ENCODE results near the gene THAP7. TPM values are rescaled to one million over a fixed set of nuclear protein-coding genes. Genes with fewer than 3 reads are reported as not detected.

The THAP7 gene
- total and polyA plus RNA-seq, 9 of the 15 experiments (the other 6 are each of a cell fraction or from before 2014, with no cell fraction given): 7.9 to 263 (median 84.1) TPM

DNA sequence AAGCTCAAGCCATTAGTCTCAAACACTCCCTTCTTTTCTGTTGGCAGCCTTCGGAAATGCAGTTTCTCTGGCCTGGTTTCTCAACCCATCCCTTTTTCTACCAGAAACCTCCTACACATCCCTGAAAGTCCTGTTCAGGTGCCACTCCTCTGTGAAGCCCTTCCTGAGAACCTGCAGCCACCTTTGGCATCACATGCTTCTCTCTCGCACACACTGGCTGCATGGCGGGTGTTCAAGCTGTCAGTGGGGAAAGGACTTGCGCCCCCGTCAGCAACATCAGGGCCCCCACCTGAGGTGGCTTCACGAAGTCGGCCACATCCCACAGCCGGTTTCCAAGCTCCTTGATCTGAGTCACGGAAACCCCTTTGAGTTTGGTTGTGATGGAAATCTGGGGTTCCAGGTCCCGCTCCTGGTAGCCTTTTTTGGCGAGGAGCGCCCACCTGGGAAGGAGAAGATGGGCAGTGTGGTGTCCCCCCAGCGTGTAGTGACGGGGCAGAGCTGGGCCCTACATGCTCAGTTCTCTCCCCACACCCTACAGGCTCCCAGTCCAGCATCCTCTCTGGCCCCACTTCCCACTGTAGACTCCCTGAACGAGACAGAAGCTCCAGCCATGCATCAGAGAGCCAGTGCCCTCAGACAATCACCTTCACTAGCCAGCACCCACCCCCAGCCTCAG is 42.1 kb upstream of the THAP7 start (continued):
- TF ChIP-seq MED1 (CRISPR knock-in tag; IDR thresholded peaks at IDR 0.05; ENCODE audit: borderline replicate concordance) (no peak), MTF1 (CRISPR knock-in tag; IDR thresholded peaks at IDR 0.05; ENCODE audit: borderline replicate concordance) (no peak), MECOM (CRISPR knock-in tag; IDR thresholded peaks at IDR 0.05) (no peak), ZNF311 (CRISPR knock-in tag; IDR thresholded peaks at IDR 0.05) (no peak), CREB1 (IDR thresholded peaks at IDR 0.05) (no peak), CREB1 (CRISPR knock-in tag; IDR thresholded peaks at IDR 0.05) (no peak), MBD2 (IDR thresholded peaks at IDR 0.05; ENCODE audit: borderline replicate concordance, low read depth) (no peak), ZNF668 (CRISPR knock-in tag; IDR thresholded peaks at IDR 0.05) (no peak), CAMTA2 (CRISPR knock-in tag; conservative IDR thresholded peaks at IDR 0.05) (0 out of 2 replicates have a peak, but pooled peaks have one; percentile 28), RBM25 (IDR thresholded peaks at IDR 0.05; ENCODE audit: low read depth, low read length, severe bottlenecking) (no peak), SRSF9 (IDR thresholded peaks at IDR 0.05; ENCODE audit: borderline replicate concordance, low read depth, low read length) (no peak), RBM39 (optimal IDR thresholded peaks at IDR 0.05; ENCODE audit: low read depth, low read length) (no peak), OTX1 (CRISPR knock-in tag; IDR thresholded peaks at IDR 0.05) (no peak), TAF15 (IDR thresholded peaks at IDR 0.05; ENCODE audit: low read depth, low read length) (peak; percentile 54; the same call in 1 of the 2 replicates), POLR2AphosphoS5 (IDR thresholded peaks at IDR 0.05; ENCODE audit: control insufficient read depth, insufficient read depth, low read depth, low read length) (no peak), TBL1XR1 (IDR thresholded peaks at IDR 0.05; ENCODE audit: low read length in 2 of 2) (no peak)
- TF ChIP-seq, protein P1, sequence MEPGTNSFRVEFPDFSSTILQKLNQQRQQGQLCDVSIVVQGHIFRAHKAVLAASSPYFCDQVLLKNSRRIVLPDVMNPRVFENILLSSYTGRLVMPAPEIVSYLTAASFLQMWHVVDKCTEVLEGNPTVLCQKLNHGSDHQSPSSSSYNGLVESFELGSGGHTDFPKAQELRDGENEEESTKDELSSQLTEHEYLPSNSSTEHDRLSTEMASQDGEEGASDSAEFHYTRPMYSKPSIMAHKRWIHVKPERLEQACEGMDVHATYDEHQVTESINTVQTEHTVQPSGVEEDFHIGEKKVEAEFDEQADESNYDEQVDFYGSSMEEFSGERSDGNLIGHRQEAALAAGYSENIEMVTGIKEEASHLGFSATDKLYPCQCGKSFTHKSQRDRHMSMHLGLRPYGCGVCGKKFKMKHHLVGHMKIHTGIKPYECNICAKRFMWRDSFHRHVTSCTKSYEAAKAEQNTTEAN (CRISPR knock-in tag; IDR thresholded peaks at IDR 0.05): no peak
- TF ChIP-seq, protein P2, sequence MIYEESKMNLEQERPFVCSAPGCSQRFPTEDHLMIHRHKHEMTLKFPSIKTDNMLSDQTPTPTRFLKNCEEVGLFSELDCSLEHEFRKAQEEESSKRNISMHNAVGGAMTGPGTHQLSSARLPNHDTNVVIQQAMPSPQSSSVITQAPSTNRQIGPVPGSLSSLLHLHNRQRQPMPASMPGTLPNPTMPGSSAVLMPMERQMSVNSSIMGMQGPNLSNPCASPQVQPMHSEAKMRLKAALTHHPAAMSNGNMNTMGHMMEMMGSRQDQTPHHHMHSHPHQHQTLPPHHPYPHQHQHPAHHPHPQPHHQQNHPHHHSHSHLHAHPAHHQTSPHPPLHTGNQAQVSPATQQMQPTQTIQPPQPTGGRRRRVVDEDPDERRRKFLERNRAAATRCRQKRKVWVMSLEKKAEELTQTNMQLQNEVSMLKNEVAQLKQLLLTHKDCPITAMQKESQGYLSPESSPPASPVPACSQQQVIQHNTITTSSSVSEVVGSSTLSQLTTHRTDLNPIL (CRISPR knock-in tag; IDR thresholded peaks at IDR 0.05): no peak
- TF ChIP-seq, protein P3, sequence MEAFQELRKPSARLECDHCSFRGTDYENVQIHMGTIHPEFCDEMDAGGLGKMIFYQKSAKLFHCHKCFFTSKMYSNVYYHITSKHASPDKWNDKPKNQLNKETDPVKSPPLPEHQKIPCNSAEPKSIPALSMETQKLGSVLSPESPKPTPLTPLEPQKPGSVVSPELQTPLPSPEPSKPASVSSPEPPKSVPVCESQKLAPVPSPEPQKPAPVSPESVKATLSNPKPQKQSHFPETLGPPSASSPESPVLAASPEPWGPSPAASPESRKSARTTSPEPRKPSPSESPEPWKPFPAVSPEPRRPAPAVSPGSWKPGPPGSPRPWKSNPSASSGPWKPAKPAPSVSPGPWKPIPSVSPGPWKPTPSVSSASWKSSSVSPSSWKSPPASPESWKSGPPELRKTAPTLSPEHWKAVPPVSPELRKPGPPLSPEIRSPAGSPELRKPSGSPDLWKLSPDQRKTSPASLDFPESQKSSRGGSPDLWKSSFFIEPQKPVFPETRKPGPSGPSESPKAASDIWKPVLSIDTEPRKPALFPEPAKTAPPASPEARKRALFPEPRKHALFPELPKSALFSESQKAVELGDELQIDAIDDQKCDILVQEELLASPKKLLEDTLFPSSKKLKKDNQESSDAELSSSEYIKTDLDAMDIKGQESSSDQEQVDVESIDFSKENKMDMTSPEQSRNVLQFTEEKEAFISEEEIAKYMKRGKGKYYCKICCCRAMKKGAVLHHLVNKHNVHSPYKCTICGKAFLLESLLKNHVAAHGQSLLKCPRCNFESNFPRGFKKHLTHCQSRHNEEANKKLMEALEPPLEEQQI (IDR thresholded peaks at IDR 0.05): no peak
- TF ChIP-seq, protein P4, sequence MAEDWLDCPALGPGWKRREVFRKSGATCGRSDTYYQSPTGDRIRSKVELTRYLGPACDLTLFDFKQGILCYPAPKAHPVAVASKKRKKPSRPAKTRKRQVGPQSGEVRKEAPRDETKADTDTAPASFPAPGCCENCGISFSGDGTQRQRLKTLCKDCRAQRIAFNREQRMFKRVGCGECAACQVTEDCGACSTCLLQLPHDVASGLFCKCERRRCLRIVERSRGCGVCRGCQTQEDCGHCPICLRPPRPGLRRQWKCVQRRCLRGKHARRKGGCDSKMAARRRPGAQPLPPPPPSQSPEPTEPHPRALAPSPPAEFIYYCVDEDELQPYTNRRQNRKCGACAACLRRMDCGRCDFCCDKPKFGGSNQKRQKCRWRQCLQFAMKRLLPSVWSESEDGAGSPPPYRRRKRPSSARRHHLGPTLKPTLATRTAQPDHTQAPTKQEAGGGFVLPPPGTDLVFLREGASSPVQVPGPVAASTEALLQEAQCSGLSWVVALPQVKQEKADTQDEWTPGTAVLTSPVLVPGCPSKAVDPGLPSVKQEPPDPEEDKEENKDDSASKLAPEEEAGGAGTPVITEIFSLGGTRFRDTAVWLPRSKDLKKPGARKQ (CRISPR knock-in tag; IDR thresholded peaks at IDR 0.05): no peak
